ENCODE data around the gene SERPINB7. TPM values are rescaled to one million over a fixed set of nuclear protein-coding genes. Genes with fewer than 3 reads are reported as not detected.

Gene SERPINB7
- total RNA-seq, 2 experiments from 2014 or later = not detected

DNA sequence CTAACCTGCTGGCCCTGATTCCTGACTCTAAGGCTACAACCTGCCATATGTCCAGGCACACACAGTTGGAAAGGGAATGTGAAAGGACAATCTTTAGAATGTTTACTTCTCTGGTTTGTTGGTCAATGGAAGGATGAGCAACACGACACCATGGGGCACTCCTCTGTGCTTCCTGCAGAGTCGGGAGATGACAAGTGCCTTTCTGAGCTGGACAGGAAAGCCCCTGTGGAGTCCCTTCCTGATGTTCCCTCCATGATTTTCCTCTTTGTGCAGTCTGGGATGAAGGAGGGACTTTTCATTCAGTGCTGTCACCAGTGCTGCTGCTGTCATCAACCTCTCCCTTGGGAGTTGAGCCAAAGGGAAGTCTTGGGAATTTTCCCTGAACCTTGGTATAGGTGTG is 22.6 kb upstream of the SERPINB7 start:
- no peak for DNase-seq (ENCODE audit: low spot score)
- Histone ChIP-seq H2AFZ (ENCODE audit: low read length) (no peak overlapping the region), H3K4me3 (ENCODE audit: low read depth, low read length, poor library complexity, severe bottlenecking) (no peak overlapping the region), H4K20me1 (ENCODE audit: insufficient read depth, low read length) (no peaks in the 10 kb centered on the region), H3K9me3 (ENCODE audit: low read length) (no peaks in the 10 kb centered on the region), H3K79me2 (ENCODE audit: insufficient read depth, low read depth, low read length) (no peaks in the 10 kb centered on the region), H3K4me1 (ENCODE audit: insufficient read depth, low read length, poor library complexity, severe bottlenecking) (no peaks in the 10 kb centered on the region), H3K4me2 (ENCODE audit: low read length) (no peak overlapping the region), H3K9me2 (ENCODE audit: insufficient read depth, low read length) (no peaks in the 10 kb centered on the region), H3K36me3 (ENCODE audit: insufficient read depth, low read length) (no peaks in the 10 kb centered on the region), H3K27ac (ENCODE audit: low read depth, low read length, poor library complexity, severe bottlenecking) (no peak overlapping the region)
- TF ChIP-seq, protein P1, sequence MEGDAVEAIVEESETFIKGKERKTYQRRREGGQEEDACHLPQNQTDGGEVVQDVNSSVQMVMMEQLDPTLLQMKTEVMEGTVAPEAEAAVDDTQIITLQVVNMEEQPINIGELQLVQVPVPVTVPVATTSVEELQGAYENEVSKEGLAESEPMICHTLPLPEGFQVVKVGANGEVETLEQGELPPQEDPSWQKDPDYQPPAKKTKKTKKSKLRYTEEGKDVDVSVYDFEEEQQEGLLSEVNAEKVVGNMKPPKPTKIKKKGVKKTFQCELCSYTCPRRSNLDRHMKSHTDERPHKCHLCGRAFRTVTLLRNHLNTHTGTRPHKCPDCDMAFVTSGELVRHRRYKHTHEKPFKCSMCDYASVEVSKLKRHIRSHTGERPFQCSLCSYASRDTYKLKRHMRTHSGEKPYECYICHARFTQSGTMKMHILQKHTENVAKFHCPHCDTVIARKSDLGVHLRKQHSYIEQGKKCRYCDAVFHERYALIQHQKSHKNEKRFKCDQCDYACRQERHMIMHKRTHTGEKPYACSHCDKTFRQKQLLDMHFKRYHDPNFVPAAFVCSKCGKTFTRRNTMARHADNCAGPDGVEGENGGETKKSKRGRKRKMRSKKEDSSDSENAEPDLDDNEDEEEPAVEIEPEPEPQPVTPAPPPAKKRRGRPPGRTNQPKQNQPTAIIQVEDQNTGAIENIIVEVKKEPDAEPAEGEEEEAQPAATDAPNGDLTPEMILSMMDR (conservative IDR thresholded peaks at IDR 0.05; ENCODE audit: low read length) = no peak
- no peak for TF ChIP-seq EZH2phosphoT487 (IDR thresholded peaks at IDR 0.05; ENCODE audit: borderline replicate concordance, low read depth, low read length)
- CTCF ChIA-PET (ENCODE audit: unreplicated experiment) = no interaction called here
- POLR2A ChIA-PET = no interaction called here
- intact Hi-C loops (cut with micrococcal nuclease; ENCODE audit: unreplicated experiment) = no loop called here
- BruUV-seq (replicated peaks) = no TSS peak

- no peak overlapping the region for H3K27ac ChIP-seq (ENCODE audit: low read depth, low read length, poor library complexity, severe bottlenecking)
- H4K20me1 ChIP-seq (ENCODE audit: insufficient read depth, low read length) = no peaks in the 10 kb centered on the region
- TF ChIP-seq, protein P1 (conservative IDR thresholded peaks at IDR 0.05; ENCODE audit: low read length) = no peak
- TF ChIP-seq EZH2phosphoT487 (IDR thresholded peaks at IDR 0.05; ENCODE audit: borderline replicate concordance, low read depth, low read length) = no peak
- H2AFZ ChIP-seq (ENCODE audit: low read length) = no peak overlapping the region
- BruUV-seq (replicated peaks) = no TSS peak
- no peaks in the 10 kb centered on the region for H3K79me2 ChIP-seq (ENCODE audit: insufficient read depth, low read depth, low read length)
- no peak for DNase-seq (ENCODE audit: low spot score)
- intact Hi-C loops (cut with micrococcal nuclease; ENCODE audit: unreplicated experiment) = no loop called here
- H3K4me2 ChIP-seq (ENCODE audit: low read length) = no peak overlapping the region
- H3K4me1 ChIP-seq (ENCODE audit: insufficient read depth, low read length, poor library complexity, severe bottlenecking) = no peaks in the 10 kb centered on the region
- H3K9me3 ChIP-seq (ENCODE audit: low read length) = no peaks in the 10 kb centered on the region
- POLR2A ChIA-PET = no interaction called here
- H3K36me3 ChIP-seq (ENCODE audit: insufficient read depth, low read length) = no peaks in the 10 kb centered on the region
- CTCF ChIA-PET (ENCODE audit: unreplicated experiment) = no interaction called here
- no peak overlapping the region for H3K4me3 ChIP-seq (ENCODE audit: low read depth, low read length, poor library complexity, severe bottlenecking)
- H3K9me2 ChIP-seq (ENCODE audit: insufficient read depth, low read length) = no peaks in the 10 kb centered on the region
These were observed 21.5 kb upstream of the SERPINB7 start for GRCh38 chr18:63753676-63754075.

DNA sequence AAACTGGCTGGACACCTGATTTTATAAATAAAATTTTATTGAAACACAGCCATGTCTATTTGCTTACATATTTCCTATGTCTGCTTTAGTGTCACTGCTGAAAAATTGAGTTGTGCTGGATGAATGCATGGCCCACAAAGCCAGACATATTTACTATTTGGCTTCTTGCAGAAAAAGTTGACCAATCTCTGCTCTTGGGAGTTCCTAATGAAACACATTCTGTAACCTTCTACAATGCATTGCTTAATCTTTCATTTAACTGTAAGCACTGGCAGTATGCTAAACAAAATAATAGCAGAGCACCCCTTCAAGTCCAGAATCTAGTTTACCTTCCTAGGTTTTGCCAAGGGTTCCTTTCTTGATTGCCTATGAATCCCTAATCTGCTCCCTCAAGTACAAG is 17.7 kb upstream of the SERPINB7 start:
- ChIA-PET POLR2A (no interaction called here), CTCF (ENCODE audit: unreplicated experiment) (no interaction called here)
- H2AFZ ChIP-seq (ENCODE audit: low read length) = no peak overlapping the region
- no peak overlapping the region for H3K27ac ChIP-seq (ENCODE audit: low read depth, low read length, poor library complexity, severe bottlenecking)
- no peaks in the 10 kb centered on the region for H3K9me3 ChIP-seq (ENCODE audit: low read length)
- no peaks in the 10 kb centered on the region for H3K4me1 ChIP-seq (ENCODE audit: insufficient read depth, low read length, poor library complexity, severe bottlenecking)
- intact Hi-C loops (cut with micrococcal nuclease; ENCODE audit: unreplicated experiment) = no loop called here
- H3K4me2 ChIP-seq (ENCODE audit: low read length) = no peak overlapping the region
- DNase-seq (ENCODE audit: low spot score) = no peak
- no peaks in the 10 kb centered on the region for H4K20me1 ChIP-seq (ENCODE audit: insufficient read depth, low read length)
- no TSS peak for BruUV-seq (replicated peaks)
- no peaks in the 10 kb centered on the region for H3K79me2 ChIP-seq (ENCODE audit: insufficient read depth, low read depth, low read length)
- TF ChIP-seq EZH2phosphoT487 (IDR thresholded peaks at IDR 0.05; ENCODE audit: borderline replicate concordance, low read depth, low read length) = no peak
- TF ChIP-seq, protein P1 (conservative IDR thresholded peaks at IDR 0.05; ENCODE audit: low read length) = no peak
- H3K4me3 ChIP-seq (ENCODE audit: low read depth, low read length, poor library complexity, severe bottlenecking) = no peak overlapping the region
- no peaks in the 10 kb centered on the region for H3K36me3 ChIP-seq (ENCODE audit: insufficient read depth, low read length)
- no peaks in the 10 kb centered on the region for H3K9me2 ChIP-seq (ENCODE audit: insufficient read depth, low read length)

Data from OCI-LY7 (cell line).